GM12878 (cell line): ENCODE data around the gene CYP24A1. TPM values are rescaled to one million over a fixed set of nuclear protein-coding genes. Genes with fewer than 3 reads are reported as not detected.
A peak's percentile ranks its signal among the peaks of the same experiment; 100 is the strongest.

ENCODE experiments used
- ATAC-seq: fragments of 200-7000 bp; cut with Tn5 transposase; 3 replicates; pipeline ENCODE4 v1.9.1; 2020; ENCODE audit warnings: mild to moderate bottlenecking, moderate library complexity
- BruUV-seq: library from RNA; stranded (reverse); fragments of 400-500 nt; replicated peaks from 2 replicates; lab custom pipeline; 2021; lab: Mats Ljungman, UMichigan
- CTCF ChIA-PET: fragments of 300-600 bp; sonication (Branson Sonifier 250); formaldehyde crosslinking; extraction: SDS; loops from one replicate; lab custom pipeline; 2021; ENCODE audit warnings: inconsistent platforms; lab: Yijun Ruan, JAX
- POLR2A ChIA-PET: fragments of 350-600 bp; formaldehyde crosslinking; extraction: SDS; loops from one replicate; lab custom pipeline; 2021; ENCODE audit warnings: inconsistent platforms; lab: Charles Lee
- RAD21 ChIA-PET: fragments of 300-600 bp; sonication (Branson Sonifier 250); formaldehyde crosslinking; loops from one replicate; lab custom pipeline; 2023; ENCODE audit warnings: antibody characterized with exemption; ENCODE audit not compliant: unreplicated experiment; lab: Charles Lee
- SMC1A ChIA-PET: fragments of 300-600 bp; sonication (Branson Sonifier 250); formaldehyde crosslinking; loops from one replicate; lab custom pipeline; 2023; ENCODE audit not compliant: unreplicated experiment, uncharacterized antibody; lab: Charles Lee
- DNase-seq: peaks from one replicate; pipeline ENCODE4 v3.0.0-alpha.2; 2011; ENCODE audit warnings: low read depth, low spot score
- FAIRE-seq: peaks from 3 replicates; lab custom pipeline; 2011; peaks lifted over from hg19 to GRCh38; lab: Jason Lieb, UNC
- H2AFZ ChIP-seq: 2 replicates; pipeline ENCODE4 v1.6.0; 2011; ENCODE audit warnings: low read depth, low read length, control low read depth; ENCODE audit not compliant: control insufficient read depth
- H3K27ac ChIP-seq: 2 replicates; pipeline ENCODE4 v1.5.1; 2011; ENCODE audit warnings: control low read depth; ENCODE audit not compliant: control insufficient read depth, insufficient read depth
- H3K27me3 ChIP-seq, 2 experiments: replicated peaks in 1 of 2; 2 replicates each; pipeline versions ENCODE4 v1.6.0 to v1.6.1; 2011; ENCODE audit warnings: low read length in 1 of 2; ENCODE audit not compliant: control insufficient read depth in 2 of 2, insufficient read depth in 2 of 2
- H3K36me3 ChIP-seq, 2 experiments: 2 replicates each; pipeline ENCODE4 v1.5.1; 2011; ENCODE audit warnings: low read length in 1 of 2; ENCODE audit not compliant: control insufficient read depth in 2 of 2, insufficient read depth in 2 of 2
- H3K4me1 ChIP-seq: 2 replicates; pipeline ENCODE4 v1.6.1; 2011; ENCODE audit warnings: mild to moderate bottlenecking, low read length, moderate library complexity, mixed read lengths; ENCODE audit not compliant: control insufficient read depth, insufficient read depth
- H3K4me2 ChIP-seq: 2 replicates; pipeline ENCODE4 v1.6.0; 2011; ENCODE audit warnings: control low read depth; ENCODE audit not compliant: control insufficient read depth, insufficient read depth
- H3K4me3 ChIP-seq: fragments of 200-600 bp; sonication (generic); 2 replicates; pipeline ENCODE4 v1.5.1; 2016
- H3K79me2 ChIP-seq: 2 replicates; pipeline ENCODE4 v1.6.0; 2011; ENCODE audit warnings: low read length; ENCODE audit not compliant: control insufficient read depth, insufficient read depth
- H3K9ac ChIP-seq: 2 replicates; pipeline ENCODE4 v1.8.0; 2011; ENCODE audit warnings: low read length, control low read depth, mixed read lengths; ENCODE audit not compliant: control insufficient read depth, insufficient read depth
- H3K9me3 ChIP-seq: replicated peaks from 3 replicates; pipeline ENCODE4 v1.5.1; 2011; ENCODE audit warnings: mild to moderate bottlenecking, low read length; ENCODE audit not compliant: control insufficient read depth, insufficient read depth
- H4K20me1 ChIP-seq: 2 replicates; pipeline ENCODE4 v1.6.0; 2011; ENCODE audit not compliant: control insufficient read depth, insufficient read depth
- NFXL1 ChIP-seq: fragments of 450-650 bp; IDR thresholded peaks from 2 replicates; pipeline ENCODE4 v1.6.1; 2017; ENCODE audit warnings: antibody characterized with exemption, mild to moderate bottlenecking, borderline replicate concordance
- TCF7 ChIP-seq: IDR thresholded peaks from 2 replicates; pipeline ENCODE4 v1.6.1; 2014; ENCODE audit warnings: antibody characterized with exemption, borderline replicate concordance
- ZSCAN29 ChIP-seq: fragments of 450-650 bp; IDR thresholded peaks from 2 replicates; pipeline ENCODE4 v1.6.1; 2017; ENCODE audit warnings: mild to moderate bottlenecking, moderate library complexity
- whole genome bisulfite sequencing: methylation state at CpG from one replicate; pipeline ENCODE4 v1.1.6; 2016; ENCODE audit warnings: low lambda C conversion rate; ENCODE audit not compliant: insufficient replicate concordance, insufficient coverage; ENCODE audit errors: missing lambda C conversion rate; 5-methylcytosine and 5-hydroxymethylcytosine counted together
- in situ Hi-C: fragments of 300-500 bp; cut with MboI; formaldehyde crosslinking; loops from 9 replicates; pipeline ENCODE4 v1.14.3; 2018; ENCODE audit warnings: mixed read lengths
- intact Hi-C: fragments of 100-400 bp; cut with micrococcal nuclease; formaldehyde crosslinking; loops from one replicate; pipeline ENCODE4 v1.14.2; 2022; ENCODE audit not compliant: unreplicated experiment
- polyA plus RNA-seq, 11 experiments: library from polyadenylated mRNA; depleted of rRNA in 4 of 11; unstranded in 6 of 11; stranded (reverse) in 5 of 11; fragments of >200 nt; fragmentation: Nextera tagmentation in 4 of 11; fragmentation: Illumina TruSeq in 1 of 11; extraction: Ambion mirVana in 4 of 11; extraction: Trizol in 1 of 11; gene quantifications; 1 replicate in 1 of 11; 2 replicates in 10 of 11; pipeline versions ENCODE4 v1.2.1 to v1.2.3, GENCODE V29; 2011 to 2016; ENCODE audit warnings: inconsistent platforms in 2 of 11, missing spikeins in 2 of 11, low read depth in 1 of 11
- total RNA-seq, 4 experiments: library from RNA; depleted of rRNA in 3 of 4; stranded (reverse); fragments of >200 nt in 3 of 4; fragmentation: Illumina TruSeq in 1 of 4; extraction: Trizol in 1 of 4; gene quantifications; 2 replicates each; pipeline versions ENCODE4 v1.2.1 to v1.2.3, GENCODE V29; 2013 to 2021

The CYP24A1 gene
- total and polyA plus RNA-seq, 10 of the 15 experiments (the other 5 are each of a cell fraction or from before 2014, with no cell fraction given) = 0.69 TPM; not detected in 9

DNA sequence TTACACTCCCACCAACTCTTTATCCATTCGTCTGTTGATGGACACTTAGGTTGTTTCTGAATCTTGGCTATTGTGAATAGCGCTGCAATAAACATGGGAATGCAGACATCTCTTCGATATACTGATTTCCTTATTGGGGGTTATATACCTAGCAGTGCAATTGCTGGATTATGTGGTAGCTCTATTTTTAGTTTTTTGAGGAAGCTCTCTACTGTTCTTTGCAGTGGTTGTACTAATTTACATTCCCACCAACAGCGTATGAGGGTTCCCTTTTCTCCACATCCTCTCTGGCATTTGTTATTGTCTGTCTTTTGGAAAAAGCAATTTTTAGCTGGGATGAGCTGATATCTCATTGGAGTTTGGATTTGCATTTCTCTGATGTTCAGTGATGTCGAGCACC lies 29.5 kb upstream of the CYP24A1 start:
- TF ChIP-seq NFXL1 (0 out of 2 replicates have a peak, but pooled peaks have one; percentile 65), ZSCAN29 (no peak)
- in situ Hi-C loops = loop anchor here (10.0 kb wide), 1 partner anchor 628 kb away; no protein-coding TSS in a partner anchor
- no peaks in the 10 kb centered on the region for H3K27me3 ChIP-seq
- BruUV-seq = no TSS peak
- H3K4me1 ChIP-seq = peaks cover 9% of the 10 kb centered on the region
- no peak for FAIRE-seq
- no peaks in the 10 kb centered on the region for H3K9me3 ChIP-seq
- H4K20me1 ChIP-seq = no peaks in the 10 kb centered on the region
- intact Hi-C loops = no loop called here
- ChIA-PET POLR2A (no interaction called here), CTCF (interaction anchor here (2.6 to 7.5 kb wide), 2 partner anchors 10 to 109 kb away, joined by 12 to 153 read pairs; no protein-coding TSS in a partner anchor), SMC1A (no interaction called here), RAD21 (no interaction called here)
- H3K4me2 ChIP-seq = no peak overlapping the region
- H3K79me2 ChIP-seq = peaks cover 6% of the 10 kb centered on the region
- H3K27ac ChIP-seq = no peak overlapping the region
- no peak for DNase-seq
- ATAC-seq = no peak
- no peak overlapping the region for H2AFZ ChIP-seq
- no peaks in the 10 kb centered on the region for H3K36me3 ChIP-seq
- H3K9ac ChIP-seq = no peak overlapping the region
- 50% methylated on average over 5 of the region's 5 CpGs for WGBS
- no peak overlapping the region for H3K4me3 ChIP-seq

DNA sequence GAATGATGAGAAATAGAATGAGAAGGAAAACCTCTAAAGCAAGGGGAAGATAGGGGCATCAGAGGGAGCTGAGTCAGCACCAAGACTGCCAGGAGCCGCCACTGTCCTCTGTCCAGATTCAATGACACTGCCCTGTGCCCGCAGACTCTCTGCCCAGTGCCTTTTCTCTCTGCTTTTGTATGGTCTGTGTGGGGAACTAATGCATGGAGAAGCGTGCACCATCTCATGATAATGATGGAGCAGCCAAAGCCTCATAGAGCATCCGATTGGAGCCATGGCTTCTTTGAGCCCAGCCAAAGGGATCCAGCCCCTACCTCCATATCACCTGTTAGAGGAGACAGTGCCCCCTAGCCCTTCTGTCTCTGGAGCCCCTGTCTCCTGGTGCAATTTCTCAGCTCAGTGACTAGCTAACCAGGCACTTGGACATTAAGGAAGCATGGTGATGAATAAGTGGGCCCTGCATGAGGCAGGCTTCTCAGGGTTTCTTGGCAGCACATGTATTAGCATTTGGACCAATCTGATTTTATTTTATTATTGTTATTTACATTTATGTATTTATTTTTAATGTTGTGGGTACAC lies 27.6 kb upstream of the CYP24A1 start:
- WGBS = 53% methylated on average over 4 of the region's 4 CpGs
- Histone ChIP-seq H3K9ac (no peak overlapping the region), H3K27me3 (no peaks in the 10 kb centered on the region), H3K4me3 (no peak overlapping the region), H3K27ac (no peak overlapping the region), H3K79me2 (no peaks in the 10 kb centered on the region), H3K4me1 (peaks cover 8% of the 10 kb centered on the region)
- ChIA-PET CTCF (interaction anchor here (1.6 to 7.5 kb wide), 7 partner anchors 12 to 446 kb away, joined by 5 to 153 read pairs (median 23); no protein-coding TSS in a partner anchor), SMC1A (interaction anchor here (1.4 to 5.5 kb wide), 4 partner anchors 96 to 138 kb away, joined by 4 to 78 read pairs (median 15); no protein-coding TSS in a partner anchor), POLR2A (no interaction called here)
- DNase-seq (no peak), FAIRE-seq (no peak)
- no TSS peak for BruUV-seq
- TF ChIP-seq TCF7 (no peak), NFXL1 (peak; percentile 71; the same call in 1 of the 2 replicates)
- TF ChIP-seq, all 136 proteins: peak for 1
- H4K20me1 ChIP-seq = no peaks in the 10 kb centered on the region
- H3K4me2 ChIP-seq = no peak overlapping the region
- no peaks in the 10 kb centered on the region for H3K36me3 ChIP-seq
- no peak for ATAC-seq
- H2AFZ ChIP-seq = no peak overlapping the region
- in situ Hi-C loops = loop anchor here (10.0 kb wide), 1 partner anchor 627 kb away; no protein-coding TSS in a partner anchor
- RAD21 ChIA-PET = interaction anchor here (1.3 kb wide), 1 partner anchor 137 kb away, joined by 3 read pairs; no protein-coding TSS in a partner anchor
- intact Hi-C loops = no loop called here
- no peaks in the 10 kb centered on the region for H3K9me3 ChIP-seq
